Measurements from ENCODE around the gene DLGAP1.

DNA sequence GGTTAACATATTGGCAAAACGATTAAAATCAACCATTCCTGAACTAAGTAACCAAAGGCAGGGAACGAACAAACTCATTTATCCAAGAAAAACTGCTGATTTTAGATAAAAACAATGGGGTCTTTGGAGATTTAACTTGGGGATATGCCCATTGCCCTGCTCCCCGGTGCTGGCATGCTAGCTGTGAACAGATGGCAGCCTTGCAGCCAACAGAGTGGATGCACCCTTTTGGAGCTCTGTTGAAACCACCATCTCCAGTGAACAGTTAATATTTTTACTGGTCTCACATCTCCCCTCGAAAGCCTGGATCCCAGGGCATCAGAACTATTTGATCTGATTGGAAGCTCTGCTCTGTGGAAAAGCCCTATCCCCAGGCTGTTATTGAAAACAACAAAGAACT, 702.0 kb downstream of the DLGAP1 start:
- no peak for TF ChIP-seq REPIN1 (tag by site-specific recombination; IDR thresholded peaks at IDR 0.05; ENCODE audit: low read depth)
- no peak for TF ChIP-seq ZBTB1 (tag by site-specific recombination; IDR thresholded peaks at IDR 0.05)
- TF ChIP-seq ZNF23 (tag by site-specific recombination; IDR thresholded peaks at IDR 0.05; ENCODE audit: borderline replicate concordance): no peak
- no peak for TF ChIP-seq ZFP41 (tag by site-specific recombination; IDR thresholded peaks at IDR 0.05; ENCODE audit: borderline replicate concordance)
- TF ChIP-seq, protein P1, sequence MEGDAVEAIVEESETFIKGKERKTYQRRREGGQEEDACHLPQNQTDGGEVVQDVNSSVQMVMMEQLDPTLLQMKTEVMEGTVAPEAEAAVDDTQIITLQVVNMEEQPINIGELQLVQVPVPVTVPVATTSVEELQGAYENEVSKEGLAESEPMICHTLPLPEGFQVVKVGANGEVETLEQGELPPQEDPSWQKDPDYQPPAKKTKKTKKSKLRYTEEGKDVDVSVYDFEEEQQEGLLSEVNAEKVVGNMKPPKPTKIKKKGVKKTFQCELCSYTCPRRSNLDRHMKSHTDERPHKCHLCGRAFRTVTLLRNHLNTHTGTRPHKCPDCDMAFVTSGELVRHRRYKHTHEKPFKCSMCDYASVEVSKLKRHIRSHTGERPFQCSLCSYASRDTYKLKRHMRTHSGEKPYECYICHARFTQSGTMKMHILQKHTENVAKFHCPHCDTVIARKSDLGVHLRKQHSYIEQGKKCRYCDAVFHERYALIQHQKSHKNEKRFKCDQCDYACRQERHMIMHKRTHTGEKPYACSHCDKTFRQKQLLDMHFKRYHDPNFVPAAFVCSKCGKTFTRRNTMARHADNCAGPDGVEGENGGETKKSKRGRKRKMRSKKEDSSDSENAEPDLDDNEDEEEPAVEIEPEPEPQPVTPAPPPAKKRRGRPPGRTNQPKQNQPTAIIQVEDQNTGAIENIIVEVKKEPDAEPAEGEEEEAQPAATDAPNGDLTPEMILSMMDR (tag by site-specific recombination; IDR thresholded peaks at IDR 0.05): no peak
- no peak for TF ChIP-seq ZNF768 (tag by site-specific recombination; IDR thresholded peaks at IDR 0.05)
- TF ChIP-seq ZNF830 (tag by site-specific recombination; IDR thresholded peaks at IDR 0.05; ENCODE audit: low read depth): no peak
- TF ChIP-seq, protein P2, sequence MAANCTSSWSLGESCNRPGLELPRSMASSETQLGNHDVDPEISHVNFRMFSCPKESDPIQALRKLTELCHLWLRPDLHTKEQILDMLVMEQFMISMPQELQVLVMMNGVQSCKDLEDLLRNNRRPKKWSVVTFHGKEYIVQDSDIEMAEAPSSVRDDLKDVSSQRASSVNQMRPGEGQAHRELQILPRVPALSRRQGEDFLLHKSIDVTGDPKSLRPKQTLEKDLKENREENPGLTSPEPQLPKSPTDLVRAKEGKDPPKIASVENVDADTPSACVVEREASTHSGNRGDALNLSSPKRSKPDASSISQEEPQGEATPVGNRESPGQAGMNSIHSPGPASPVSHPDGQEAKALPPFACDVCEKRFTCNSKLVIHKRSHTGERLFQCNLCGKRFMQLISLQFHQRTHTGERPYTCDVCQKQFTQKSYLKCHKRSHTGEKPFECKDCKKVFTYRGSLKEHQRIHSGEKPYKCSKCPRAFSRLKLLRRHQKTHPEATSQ (tag by site-specific recombination; IDR thresholded peaks at IDR 0.05): no peak
- TF ChIP-seq YY1 (tag by site-specific recombination; IDR thresholded peaks at IDR 0.05): no peak
